Anterior cingulate cortex (tissue), 58 donors: ENCODE data around the gene RAB31.
"Not testable (repeated sequence)": the region's sequence is repeated elsewhere in the genome, so short reads cannot be mapped to it uniquely, and the experiment has no call there.

Experiments used
- DNase-seq, 58 donors: peaks; one replicate each; lab custom pipeline; 2025; lab: John Stamatoyannopoulos, UW

RAB31 gene

DNA sequence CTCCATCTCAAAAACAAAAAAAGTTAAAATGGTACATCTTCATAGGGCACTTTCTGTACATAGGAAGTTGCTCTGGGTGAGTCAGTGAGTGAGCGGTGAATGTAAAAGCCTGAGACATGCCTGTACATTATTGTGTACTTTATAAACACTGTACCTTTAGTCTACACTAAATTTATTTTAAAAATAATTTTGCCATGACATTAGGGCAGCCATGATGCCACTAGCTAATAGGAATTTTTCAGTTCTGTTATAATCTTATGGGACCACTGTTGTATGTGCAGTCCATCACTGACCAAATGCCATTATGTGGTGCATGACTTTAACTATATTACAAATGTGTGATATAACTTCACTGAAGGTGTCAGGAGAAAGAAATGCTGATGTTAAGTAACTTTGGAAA is 166.6 kb downstream of the RAB31 start:
- no peak for DNase-seq

DNA sequence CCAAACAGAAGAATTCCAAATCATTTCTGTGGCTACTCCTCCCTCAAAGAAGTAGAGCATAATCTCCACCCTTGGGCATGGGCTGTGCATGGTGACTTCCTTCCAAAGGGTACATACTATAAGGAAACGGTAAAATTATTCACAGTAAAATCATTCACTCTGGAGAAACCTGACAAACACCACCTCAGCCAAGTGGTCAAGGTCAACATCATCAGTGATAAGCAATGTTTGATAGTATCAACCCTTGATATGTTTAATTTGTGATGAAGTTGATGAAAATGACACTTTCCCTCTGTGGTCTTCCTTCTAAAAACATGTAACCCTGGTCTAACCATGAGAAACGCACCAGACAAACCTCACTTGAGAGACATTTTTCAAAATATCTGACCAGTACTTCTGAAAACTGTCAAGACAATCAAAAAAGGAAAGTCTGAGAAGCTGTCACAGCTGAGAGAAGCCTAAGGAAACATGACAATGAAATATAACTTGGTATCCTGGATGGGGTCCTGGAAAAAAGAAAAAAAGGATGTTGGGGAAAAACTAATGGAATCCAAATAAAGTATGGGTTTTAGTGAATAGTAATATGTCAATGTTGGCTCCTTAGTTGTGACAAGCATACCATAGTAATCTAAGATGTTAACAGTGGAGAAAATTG is 168.2 kb downstream of the RAB31 start:
- DNase-seq: no peak

DNA sequence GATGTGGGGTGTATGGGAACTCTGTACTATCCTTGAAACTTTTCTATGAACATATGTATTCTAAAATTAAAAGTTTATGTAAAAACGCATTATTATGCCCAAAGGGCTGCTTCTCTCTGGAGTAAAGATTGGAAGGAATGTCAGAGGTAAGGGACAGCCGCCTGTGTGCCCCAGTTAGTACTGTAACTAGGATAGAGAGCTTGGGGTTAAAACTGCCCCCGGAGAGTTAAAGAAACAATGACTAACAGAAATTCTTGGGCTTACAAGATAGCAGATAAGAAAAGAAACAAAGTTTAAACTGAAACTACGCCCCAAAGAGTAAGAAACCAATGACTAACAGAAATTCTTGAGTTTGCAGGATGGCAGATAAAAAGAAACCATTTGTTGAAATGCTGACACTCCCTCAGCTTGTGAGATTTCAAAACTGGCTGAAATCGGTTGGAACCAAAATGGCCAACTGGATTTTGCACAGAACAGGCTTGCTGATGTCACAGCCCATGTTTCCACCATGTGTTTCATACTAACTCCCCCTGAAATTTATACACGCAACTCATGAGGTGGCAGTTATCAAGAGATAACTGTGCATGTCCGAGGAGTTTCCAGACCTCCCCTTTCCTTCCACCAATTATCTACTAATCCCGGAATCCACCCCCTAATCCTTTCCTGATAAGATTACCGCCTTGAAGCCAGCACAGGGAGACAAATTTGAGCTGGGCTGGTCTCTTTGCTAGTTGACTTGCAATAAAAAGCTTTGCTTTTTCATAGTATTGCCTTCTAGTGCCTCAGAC is 169.0 kb downstream of the RAB31 start:
- no peak for DNase-seq

DNA sequence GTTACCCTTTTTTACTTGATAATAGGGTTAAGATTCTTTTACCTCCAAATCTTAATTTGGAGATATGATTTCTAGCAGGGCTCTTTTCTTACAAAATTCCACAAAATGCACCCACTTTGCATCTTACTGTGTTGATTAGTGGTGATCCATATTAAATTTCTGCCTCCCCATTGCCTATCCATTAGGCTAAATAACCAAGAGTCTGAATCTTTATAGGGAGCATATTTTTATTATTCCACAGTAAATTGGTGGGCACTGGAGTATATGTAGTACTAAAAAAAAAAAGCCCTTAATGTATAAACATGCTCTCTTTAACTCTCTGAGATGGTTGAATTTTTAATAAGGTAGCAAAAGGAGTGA is 169.5 kb downstream of the RAB31 start:
- no peak for DNase-seq

DNA sequence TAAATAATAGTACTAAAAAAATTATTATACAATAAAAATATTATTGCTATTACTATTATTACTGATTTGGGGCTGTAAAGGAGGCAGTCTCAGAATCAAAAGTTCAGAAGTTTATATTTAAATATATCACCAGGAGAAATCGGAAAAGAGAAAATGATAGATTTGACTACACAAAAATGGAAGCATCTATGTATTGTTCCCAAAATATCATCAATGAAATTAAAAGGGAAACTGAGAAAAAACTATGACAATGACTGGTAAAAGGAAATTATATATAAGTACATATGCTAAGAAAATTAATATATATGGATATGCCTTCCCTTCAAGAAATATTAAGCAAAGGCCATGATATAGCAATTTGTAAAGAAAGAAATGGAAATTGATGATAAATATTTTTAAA is 170.0 kb downstream of the RAB31 start:
- no peak for DNase-seq

DNA sequence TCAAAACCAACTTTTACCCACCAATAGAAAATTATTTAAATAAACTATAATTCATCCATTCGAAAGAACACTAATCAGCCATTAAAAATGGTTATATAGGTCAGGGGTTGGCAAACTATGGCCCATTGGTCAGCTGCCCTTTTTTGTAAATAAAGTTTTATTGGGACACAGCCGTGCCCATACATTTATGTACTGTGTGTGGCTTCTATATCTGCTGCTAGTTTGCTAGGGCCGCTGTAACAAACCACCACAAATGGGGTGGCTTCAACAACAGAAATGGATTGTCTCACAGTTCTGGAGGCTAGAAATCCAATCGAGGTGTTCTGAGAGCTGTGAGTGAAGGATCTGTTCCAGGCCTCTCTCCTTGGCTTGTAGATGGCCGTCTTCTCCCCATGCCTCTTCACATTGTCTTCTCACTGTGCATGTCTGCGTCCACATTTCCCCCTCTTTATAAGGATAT is 170.7 kb downstream of the RAB31 start:
- no peak for DNase-seq

DNA sequence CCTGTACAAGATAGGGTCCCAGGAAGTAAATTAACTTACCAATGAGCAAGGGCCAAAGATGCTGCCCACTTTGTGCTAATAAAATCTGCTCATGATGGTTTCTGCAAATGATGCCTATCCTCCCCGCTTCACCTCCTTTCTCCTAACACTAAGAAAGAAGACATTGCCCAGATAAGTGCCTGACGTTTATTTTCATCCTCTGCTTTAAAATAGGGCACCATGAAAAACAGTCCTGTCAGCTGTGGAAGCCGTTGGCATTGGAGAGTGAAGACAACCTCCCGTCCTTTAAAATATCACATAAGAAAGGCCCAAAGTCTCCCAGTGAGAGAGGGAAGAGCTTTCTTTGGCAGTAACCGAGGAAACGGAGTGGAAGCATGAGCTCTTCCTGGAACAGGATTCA is 176.0 kb downstream of the RAB31 start:
- no peak for DNase-seq

DNA sequence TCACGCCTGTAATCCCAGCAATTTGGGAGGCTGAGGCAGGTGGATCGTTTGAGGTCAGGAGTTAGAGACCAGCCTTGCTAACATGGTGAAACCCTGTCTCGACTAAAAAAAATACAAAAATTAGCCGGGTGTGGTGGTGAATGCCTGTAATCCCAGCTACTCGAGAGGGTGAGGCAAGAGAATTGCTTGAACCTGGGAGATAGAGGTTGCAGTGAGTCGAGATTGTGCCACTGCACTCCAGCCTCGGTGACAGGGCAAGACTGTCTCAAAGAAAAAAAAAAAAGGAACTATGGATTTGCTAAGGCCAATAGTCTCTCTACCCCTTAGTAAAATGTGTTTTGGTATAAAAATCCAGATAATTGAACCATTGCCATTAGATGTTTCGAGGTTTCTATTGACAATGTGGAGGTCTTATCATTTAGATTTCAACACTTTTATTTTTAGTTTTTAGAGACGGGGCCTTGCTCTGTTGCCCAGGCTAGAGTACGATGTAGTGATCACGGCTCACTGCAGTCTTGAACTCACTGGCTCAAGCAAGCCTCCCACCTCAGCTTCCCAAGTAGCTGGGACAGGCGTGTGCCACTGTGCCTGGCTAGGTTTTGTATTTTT is 176.5 kb downstream of the RAB31 start:
- no peak for DNase-seq

DNA sequence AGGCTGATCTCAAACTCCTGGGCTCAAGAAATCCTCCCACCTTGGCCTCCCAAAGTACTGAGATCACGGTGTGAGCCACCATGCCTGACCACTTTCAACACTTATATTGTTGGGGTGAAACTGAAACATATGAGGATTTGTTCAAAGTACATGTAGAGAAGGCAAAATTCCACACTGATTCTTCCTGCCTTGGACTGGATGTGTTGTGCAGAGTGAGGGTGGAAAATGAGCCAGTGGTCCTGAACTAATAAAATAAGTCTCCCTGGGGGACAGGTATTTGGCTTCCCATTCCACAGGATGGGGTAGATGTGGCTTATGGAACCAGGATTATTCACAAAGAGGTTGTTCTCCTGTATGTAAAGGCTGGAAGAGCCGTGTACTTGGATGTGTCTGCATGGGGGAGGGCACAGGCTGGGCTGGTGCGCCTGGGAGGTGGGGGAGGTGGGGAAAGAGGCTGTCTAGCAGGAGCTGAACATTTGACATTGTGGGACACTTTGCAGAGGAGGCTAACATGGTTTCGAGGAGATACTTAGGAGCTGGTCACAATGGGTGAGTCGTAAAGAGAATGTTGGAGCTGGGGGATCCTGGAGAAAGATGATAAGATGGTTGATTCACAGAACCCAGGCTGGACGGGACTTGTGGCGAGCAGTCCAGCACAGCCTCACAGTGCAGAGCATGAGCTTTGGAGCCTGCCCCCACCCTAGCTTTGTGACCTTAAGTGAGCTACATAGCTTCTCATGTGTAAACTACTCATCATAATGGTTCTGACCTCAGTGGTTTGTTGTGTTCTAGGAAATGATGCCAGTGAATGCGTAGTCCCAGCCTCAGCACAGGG is 177.3 kb downstream of the RAB31 start, which contains the start of gene TXNDC2:
Gene TXNDC2, plus strand, starts transcription at position 804 of the 835 bp plus-strand sequence. CDS start 708 bp downstream, outside the sequence.
- DNase-seq: no peak

DNA sequence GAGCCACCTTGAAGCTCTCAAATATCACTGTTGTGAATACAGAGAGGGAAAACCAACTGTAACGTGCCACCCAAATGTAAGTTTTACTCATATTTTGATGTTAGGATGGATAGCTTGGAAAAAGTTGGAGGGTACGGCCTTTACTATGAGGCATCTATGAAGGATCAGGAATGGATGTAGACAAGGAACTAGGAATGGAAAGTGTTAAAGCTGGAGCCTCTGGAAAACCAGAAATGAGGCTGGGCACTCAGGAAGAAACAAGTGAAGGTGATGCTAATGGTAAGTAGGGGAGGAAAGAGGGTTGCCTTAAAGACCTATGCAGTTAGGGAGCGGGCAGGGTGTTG is 177.9 kb downstream of the RAB31 start:
- no peak for DNase-seq

DNA sequence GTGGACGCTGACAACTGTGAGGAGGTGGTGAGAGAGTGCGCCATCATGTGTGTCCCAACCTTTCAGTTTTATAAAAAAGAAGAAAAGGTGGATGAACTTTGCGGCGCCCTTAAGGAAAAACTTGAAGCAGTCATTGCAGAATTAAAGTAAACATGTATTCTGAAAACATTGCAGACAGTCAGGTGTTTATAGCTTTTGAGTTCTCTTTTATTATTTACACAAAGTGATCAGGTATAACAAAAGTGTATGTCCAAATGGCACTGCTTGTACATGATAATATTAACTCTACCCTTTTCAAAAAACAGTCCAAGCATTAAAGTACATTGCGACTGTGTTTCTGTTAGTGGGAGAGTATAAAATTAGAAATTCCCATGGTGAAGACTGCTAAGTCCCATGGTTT is 179.9 kb downstream of the RAB31 start:
- DNase-seq: no peak

DNA sequence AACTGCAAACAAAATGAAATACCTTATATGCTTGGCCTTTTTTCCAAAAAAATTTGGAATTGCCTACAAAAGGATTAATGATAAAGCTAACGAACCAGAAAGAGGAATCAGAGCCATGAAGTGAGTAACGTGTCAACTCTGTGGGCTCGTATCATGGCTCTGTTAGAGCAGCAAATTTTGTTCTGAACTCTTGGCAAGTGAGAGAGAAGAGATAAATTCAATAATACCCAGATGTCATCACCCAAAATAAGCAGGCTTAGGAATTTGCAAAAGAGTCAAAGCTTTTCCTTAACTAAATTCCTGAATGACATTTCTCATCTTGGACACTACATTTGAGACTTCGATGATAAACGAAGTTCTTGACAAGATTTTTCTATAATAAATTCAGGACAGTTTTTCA is 182.1 kb downstream of the RAB31 start:
- DNase-seq: no peak

DNA sequence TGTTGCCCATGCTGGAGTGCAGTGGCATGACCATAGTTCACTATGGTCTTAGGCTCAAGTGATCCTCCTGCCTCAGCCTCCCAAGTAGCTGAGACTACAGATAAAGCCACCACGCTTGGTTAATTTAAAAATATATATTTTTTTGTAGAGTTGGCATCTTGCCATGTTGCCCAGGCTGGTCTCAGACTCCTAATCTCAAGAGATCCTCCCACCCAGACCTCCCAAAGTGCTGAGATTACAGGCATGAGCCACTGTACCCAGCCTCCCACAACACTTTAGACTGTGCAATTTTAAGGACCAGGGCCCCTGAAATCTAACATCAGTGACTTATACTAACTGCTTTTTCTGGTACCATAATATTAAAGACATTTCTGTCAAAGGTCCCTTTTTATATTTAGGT is 182.9 kb downstream of the RAB31 start:
- no peak for DNase-seq

DNA sequence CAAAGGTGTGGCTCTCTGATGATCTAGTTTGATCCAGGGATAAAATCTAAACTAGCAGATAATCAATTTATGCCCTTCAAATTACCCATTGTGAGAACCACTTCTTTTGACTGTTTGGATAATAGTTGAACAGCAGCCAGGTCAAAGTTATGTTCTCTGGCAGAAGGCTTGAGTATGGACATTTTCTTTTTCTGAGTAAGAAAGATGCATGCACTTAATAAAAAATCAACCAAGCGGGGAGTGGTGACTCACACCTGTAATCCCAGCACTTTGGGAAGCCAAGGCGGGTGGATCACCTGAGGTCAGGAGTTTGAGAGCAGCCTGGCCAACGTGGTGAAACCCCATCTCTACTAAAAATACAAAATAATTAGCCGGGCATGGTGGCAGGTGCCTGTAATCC is 183.4 kb downstream of the RAB31 start:
- DNase-seq: not testable (repeated sequence)

DNA sequence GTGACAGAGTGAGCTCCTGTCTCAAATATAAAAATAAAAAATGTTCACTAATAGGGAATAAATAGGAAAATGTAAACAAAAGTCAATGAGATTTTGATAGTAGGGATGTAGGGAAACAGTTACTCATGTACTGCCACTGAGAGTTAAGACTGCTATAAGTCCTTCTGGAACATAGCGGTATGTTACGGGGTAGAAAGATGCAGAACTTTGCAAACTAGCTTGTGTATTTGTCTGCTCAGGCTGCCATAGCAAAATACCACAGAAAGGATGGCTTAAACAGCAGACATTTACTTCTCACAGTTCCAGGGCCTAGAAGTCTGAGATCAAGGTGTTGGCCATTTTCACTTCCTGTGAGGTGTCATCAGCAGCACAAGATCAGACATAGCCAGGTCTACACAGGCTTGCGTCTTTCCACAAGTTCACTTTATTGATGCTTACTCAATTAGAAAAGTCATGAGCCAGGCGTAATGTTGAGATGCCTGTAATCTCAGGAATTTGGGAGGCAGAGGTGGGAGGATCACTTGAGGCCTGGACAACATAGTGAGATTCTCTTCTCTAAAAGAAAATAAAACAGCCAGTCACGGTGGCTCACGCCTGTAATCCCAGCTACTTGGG is 186.5 kb downstream of the RAB31 start:
- DNase-seq: no peak

DNA sequence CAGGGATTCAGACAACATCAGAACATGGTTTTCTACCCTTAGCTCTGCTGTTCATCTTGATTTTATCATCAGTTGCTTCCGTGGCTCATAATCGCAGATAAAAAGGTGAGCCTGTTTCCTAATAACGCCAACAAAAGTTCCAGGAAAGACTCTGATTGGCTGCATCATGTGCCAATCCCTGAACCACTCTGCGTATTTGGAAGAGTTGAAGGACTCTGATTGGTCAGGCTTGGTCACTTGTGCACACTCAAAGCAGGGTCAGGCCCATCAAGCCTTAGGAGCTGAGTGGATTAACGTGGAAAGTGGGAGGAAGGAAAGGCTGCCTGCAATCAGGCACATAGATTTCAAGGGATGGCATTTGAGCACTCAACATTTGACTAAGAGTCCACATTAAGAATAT is 189.0 kb downstream of the RAB31 start:
- no peak for DNase-seq

DNA sequence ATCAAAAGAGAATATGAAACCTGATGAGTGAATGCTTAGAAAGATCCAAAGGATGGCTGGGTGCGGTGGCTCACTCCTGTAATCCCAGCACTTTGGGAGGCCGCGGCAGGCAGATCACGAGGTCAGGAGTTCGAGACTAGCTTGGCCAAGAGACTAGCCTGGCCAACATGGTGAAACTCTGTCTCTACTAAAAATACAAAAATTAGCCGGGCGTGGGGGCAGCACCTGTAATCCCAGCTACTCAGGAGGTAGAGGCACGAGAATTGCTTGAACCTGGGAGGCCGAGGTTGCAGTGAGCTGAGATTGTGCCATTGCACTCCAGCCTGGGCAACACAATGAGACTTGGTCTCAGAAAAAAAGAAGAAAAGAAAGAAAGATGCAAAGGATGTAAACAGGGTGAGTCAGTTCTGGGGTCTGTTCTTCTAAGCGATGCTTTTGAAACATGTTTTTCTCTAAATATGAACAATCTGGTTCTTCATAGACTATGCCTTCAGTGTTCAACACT is 189.7 kb downstream of the RAB31 start:
- DNase-seq: not testable (repeated sequence)

DNA sequence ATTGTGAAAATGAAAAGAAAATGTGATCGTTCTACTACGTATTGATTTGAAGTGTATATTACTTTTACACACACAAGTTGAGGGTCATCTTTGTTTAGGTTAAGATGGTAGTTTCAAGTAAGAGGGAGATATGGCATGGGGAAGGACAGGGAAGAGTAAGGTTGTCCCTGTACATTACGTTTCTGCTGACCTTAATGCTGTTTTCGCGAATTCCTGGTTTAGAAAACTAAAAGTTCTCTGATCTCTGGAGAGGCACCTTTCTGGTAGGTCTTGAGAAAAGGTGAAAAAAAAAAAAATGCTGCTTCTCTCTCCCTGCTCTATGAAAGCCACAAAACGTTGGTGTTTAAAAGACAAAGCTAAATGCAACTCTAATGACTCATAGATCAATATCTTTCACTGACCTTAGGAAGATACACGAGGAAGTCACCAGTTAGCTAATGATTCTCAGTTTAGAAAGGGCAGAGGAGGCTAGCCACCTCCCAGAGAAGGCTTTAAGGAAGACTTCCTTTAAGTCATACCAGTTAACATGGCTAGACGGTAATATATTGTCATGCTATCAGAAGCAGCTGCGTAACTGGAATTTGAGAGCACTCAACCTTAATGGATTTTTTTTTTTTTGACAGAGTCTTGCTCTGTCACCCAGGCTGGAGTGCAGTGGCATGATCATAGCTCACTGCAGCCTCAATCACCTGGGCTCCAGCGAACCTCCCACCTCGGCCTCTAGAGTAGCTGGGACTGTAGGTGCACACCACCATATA is 190.9 kb downstream of the RAB31 start:
- DNase-seq: no peak

DNA sequence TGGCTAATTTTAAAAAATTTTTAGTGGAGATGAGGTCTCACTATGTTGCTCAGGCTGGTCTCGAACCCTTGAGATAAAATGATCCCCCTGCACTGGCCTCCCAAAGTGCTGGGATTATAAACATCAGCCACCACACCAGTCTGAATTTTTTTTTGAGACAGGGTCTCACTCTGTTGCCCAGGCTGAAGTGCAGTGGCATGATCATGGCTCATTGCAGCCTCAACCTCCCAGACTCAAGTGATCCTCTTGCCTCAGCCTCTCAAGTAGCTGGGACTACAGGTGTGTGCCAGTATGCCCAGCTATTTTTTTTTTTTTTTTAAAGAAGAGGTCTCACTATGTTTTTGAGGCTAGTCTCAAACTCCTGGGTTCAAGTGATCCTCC is 191.4 kb downstream of the RAB31 start:
- not testable (repeated sequence) for DNase-seq

DNA sequence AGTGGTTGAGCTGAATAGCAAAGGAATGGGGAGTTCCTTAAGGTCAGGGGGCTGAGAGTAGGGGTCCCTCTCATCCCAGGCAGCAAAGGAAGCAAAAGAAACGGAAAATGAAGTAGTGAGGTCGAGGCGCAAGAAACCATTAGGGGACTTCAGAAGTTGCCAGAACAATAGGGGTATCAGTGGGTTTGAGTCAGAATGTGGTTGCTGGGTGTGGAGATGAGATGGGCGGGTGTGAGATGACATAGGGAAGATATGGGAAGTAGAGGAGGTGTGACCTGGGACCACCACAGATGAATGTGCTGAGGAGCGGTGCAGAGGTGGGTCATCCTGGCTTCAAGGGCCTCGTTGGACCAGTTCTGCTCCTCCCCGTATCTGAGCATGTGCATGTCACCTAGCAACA is 192.6 kb downstream of the RAB31 start:
- no peak for DNase-seq
